Measurements from ENCODE around the gene SLC35G6.

SLC35G6 gene

GRCh38 chr17:7440834-7441195 lies 40.4 kb upstream of the SLC35G6 start:
- ATAC-seq (ENCODE audit: low read depth), result peak; percentile 9; the same call in 2 of the 3 replicates

GRCh38 chr17:7441266-7441665 lies 40.0 kb upstream of the SLC35G6 start:
- Histone ChIP-seq H3K27me3 (ENCODE audit: insufficient read depth, poor library complexity, severe bottlenecking) (no peaks in the 10 kb centered on the region), H3K27ac (ENCODE audit: poor library complexity, severe bottlenecking) (peak overlapping the region; percentile 82), H3K36me3 (ENCODE audit: low read depth) (no peaks in the 10 kb centered on the region), H3K4me1 (ENCODE audit: insufficient read depth, poor library complexity, severe bottlenecking) (peaks cover 19% of the 10 kb centered on the region), H3K4me3 (ENCODE audit: severe bottlenecking) (no peak overlapping the region), H3K9me3 (ENCODE audit: severe bottlenecking) (no peaks in the 10 kb centered on the region)
- DNase-seq (ENCODE audit: low spot score), result no peak
- ATAC-seq (ENCODE audit: low read depth), result no peak
- TF ChIP-seq CTCF (IDR thresholded peaks at IDR 0.05; ENCODE audit: poor library complexity, severe bottlenecking), result no peak

More at GRCh38 chr17:7440834-7441195, 40.4 kb upstream of the SLC35G6 start:
- H3K9me3 ChIP-seq (ENCODE audit: severe bottlenecking), result no peaks in the 10 kb centered on the region
- H3K36me3 ChIP-seq (ENCODE audit: low read depth), result no peaks in the 10 kb centered on the region
- H3K27ac ChIP-seq (ENCODE audit: poor library complexity, severe bottlenecking), result peak overlapping the region; percentile 82
- peak; percentile 72 for DNase-seq (ENCODE audit: low spot score)
- H3K4me1 ChIP-seq (ENCODE audit: insufficient read depth, poor library complexity, severe bottlenecking), result peaks cover 19% of the 10 kb centered on the region
- no peak for TF ChIP-seq CTCF (IDR thresholded peaks at IDR 0.05; ENCODE audit: poor library complexity, severe bottlenecking)
- H3K4me3 ChIP-seq (ENCODE audit: severe bottlenecking), result peak overlapping the region; percentile 44
- H3K27me3 ChIP-seq (ENCODE audit: insufficient read depth, poor library complexity, severe bottlenecking), result no peaks in the 10 kb centered on the region

GRCh38 chr17:7442142-7442541 lies 39.1 kb upstream of the SLC35G6 start:
- peak overlapping the region; percentile 87 for H3K27ac ChIP-seq (ENCODE audit: poor library complexity, severe bottlenecking)

GRCh38 chr17:7443499-7444485 lies 37.5 kb upstream of the SLC35G6 start:
- Histone ChIP-seq H3K9me3 (ENCODE audit: severe bottlenecking) (no peaks in the 10 kb centered on the region), H3K4me3 (ENCODE audit: severe bottlenecking) (no peak overlapping the region), H3K27me3 (ENCODE audit: insufficient read depth, poor library complexity, severe bottlenecking) (no peaks in the 10 kb centered on the region), H3K4me1 (ENCODE audit: insufficient read depth, poor library complexity, severe bottlenecking) (peaks cover 19% of the 10 kb centered on the region), H3K27ac (ENCODE audit: poor library complexity, severe bottlenecking) (peak overlapping the region; percentile 87), H3K36me3 (ENCODE audit: low read depth) (no peaks in the 10 kb centered on the region)
- DNase-seq (ENCODE audit: low spot score) (no peak), ATAC-seq (ENCODE audit: low read depth) (peak; percentile 32)
- no peak for TF ChIP-seq CTCF (IDR thresholded peaks at IDR 0.05; ENCODE audit: poor library complexity, severe bottlenecking)

More at GRCh38 chr17:7442142-7442541, 39.1 kb upstream of the SLC35G6 start:
- H3K27me3 ChIP-seq (ENCODE audit: insufficient read depth, poor library complexity, severe bottlenecking), result no peaks in the 10 kb centered on the region
- ATAC-seq (ENCODE audit: low read depth) (no peak), DNase-seq (ENCODE audit: low spot score) (no peak)
- no peaks in the 10 kb centered on the region for H3K36me3 ChIP-seq (ENCODE audit: low read depth)
- no peaks in the 10 kb centered on the region for H3K9me3 ChIP-seq (ENCODE audit: severe bottlenecking)
- H3K4me3 ChIP-seq (ENCODE audit: severe bottlenecking), result no peak overlapping the region
- H3K4me1 ChIP-seq (ENCODE audit: insufficient read depth, poor library complexity, severe bottlenecking), result peaks cover 19% of the 10 kb centered on the region
- TF ChIP-seq CTCF (IDR thresholded peaks at IDR 0.05; ENCODE audit: poor library complexity, severe bottlenecking), result no peak
